ENCODE results near the gene SLC7A7. TPM values are rescaled to one million over a fixed set of nuclear protein-coding genes. Genes with fewer than 3 reads are reported as not detected.
A peak's percentile ranks its signal among the peaks of the same experiment; 100 is the strongest.

Gene SLC7A7
- total and polyA plus RNA-seq, 2 of the 13 experiments (the other 11 are each of a cell fraction or from before 2014, with no cell fraction given), result 0.13 to 0.63 TPM

- no peak for TF ChIP-seq FOXK1 (CRISPR knock-in tag; IDR thresholded peaks at IDR 0.05; ENCODE audit: borderline replicate concordance, low read depth)
- TF ChIP-seq BORCS8-MEF2B (CRISPR knock-in tag; IDR thresholded peaks at IDR 0.05), result no peak
- no peak for TF ChIP-seq YEATS2 (CRISPR knock-in tag; IDR thresholded peaks at IDR 0.05; ENCODE audit: borderline replicate concordance)
- TF ChIP-seq RAD51 (IDR thresholded peaks at IDR 0.05; ENCODE audit: borderline replicate concordance), result no peak
- TF ChIP-seq FOXO4 (CRISPR knock-in tag; conservative IDR thresholded peaks at IDR 0.05), result 0 out of 2 replicates have a peak, but pooled peaks have one; percentile 80
- TF ChIP-seq ZBTB42 (CRISPR knock-in tag; IDR thresholded peaks at IDR 0.05), result no peak
- no peak for TF ChIP-seq THAP11 (CRISPR knock-in tag; IDR thresholded peaks at IDR 0.05)
- no peak for TF ChIP-seq GLI4 (CRISPR knock-in tag; IDR thresholded peaks at IDR 0.05; ENCODE audit: borderline replicate concordance)
- TF ChIP-seq SRSF4 (IDR thresholded peaks at IDR 0.05; ENCODE audit: low read depth, low read length, poor library complexity, severe bottlenecking), result no peak
- no peak for TF ChIP-seq MYC (CRISPR knock-in tag; IDR thresholded peaks at IDR 0.05; ENCODE audit: borderline replicate concordance)
- TF ChIP-seq SNRNP70 (IDR thresholded peaks at IDR 0.05; ENCODE audit: low read depth, low read length), result no peak
- TF ChIP-seq ZSCAN20 (CRISPR knock-in tag; IDR thresholded peaks at IDR 0.05; ENCODE audit: borderline replicate concordance), result peak; percentile 52; the same call in 1 of the 2 replicates
- no peak for TF ChIP-seq ZNF580 (CRISPR knock-in tag; IDR thresholded peaks at IDR 0.05; ENCODE audit: borderline replicate concordance, low read depth)
- no peak for TF ChIP-seq TSC22D2 (CRISPR knock-in tag; IDR thresholded peaks at IDR 0.05; ENCODE audit: borderline replicate concordance)
- no peak for TF ChIP-seq JARID2 (CRISPR knock-in tag; IDR thresholded peaks at IDR 0.05; ENCODE audit: insufficient replicate concordance)
- no peak for TF ChIP-seq ATM (IDR thresholded peaks at IDR 0.05; ENCODE audit: borderline replicate concordance)
- no peak for TF ChIP-seq USF2 (IDR thresholded peaks at IDR 0.05; ENCODE audit: low read depth, low read length)
- no peak for TF ChIP-seq USF2 (CRISPR knock-in tag; IDR thresholded peaks at IDR 0.05; ENCODE audit: borderline replicate concordance)
- TF ChIP-seq CERS6 (CRISPR knock-in tag; IDR thresholded peaks at IDR 0.05), result 0 out of 2 replicates have a peak, but pooled peaks have one; percentile 10
- TF ChIP-seq ZNF33A (CRISPR knock-in tag; IDR thresholded peaks at IDR 0.05; ENCODE audit: borderline replicate concordance), result no peak
- no peak for TF ChIP-seq RARA (CRISPR knock-in tag; IDR thresholded peaks at IDR 0.05)
- TF ChIP-seq CBX2 (IDR thresholded peaks at IDR 0.05; ENCODE audit: low read depth, low read length), result no peak
- no peak for TF ChIP-seq CBX2 (CRISPR knock-in tag; IDR thresholded peaks at IDR 0.05; ENCODE audit: low read depth)
- no peak for TF ChIP-seq ZBTB7A (CRISPR knock-in tag; IDR thresholded peaks at IDR 0.05)
- TF ChIP-seq ZNF746 (CRISPR knock-in tag; IDR thresholded peaks at IDR 0.05), result no peak
These were observed 21.3 kb upstream of the SLC7A7 start, which contains the start of gene MMP14 (continued) for GRCh38 chr14:22836301-22837113.

Measured in HepG2 (cell line).